Amniotic stem cell (primary cell): Measurements from ENCODE around the gene KCNH8.

Experiments used
- DNase-seq: peaks from one replicate; lab custom pipeline; 2025; lab: John Stamatoyannopoulos, UW

Gene KCNH8

GRCh38 chr3:19488939-19489338 is 340.6 kb downstream of the KCNH8 start:
- no peak for DNase-seq

DNA sequence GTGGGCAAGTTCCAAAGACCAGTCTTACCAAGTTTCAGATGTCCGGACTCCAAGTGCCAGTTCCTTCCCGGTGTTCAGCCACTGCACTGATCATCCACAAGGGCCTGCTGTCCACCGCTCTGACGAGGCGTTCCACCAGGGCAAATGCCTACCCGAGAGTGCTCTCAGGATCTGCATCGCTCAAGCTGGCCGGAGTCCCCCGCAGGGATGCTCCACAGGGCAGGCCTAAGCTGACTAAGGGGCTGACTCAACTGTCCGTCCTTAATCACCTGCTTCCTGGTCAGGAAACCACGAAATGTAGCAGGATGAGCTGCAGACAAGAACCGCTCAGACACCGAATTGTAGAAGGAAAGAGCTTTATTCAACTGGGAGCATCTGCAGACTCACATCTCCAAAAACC is 341.6 kb downstream of the KCNH8 start:
- DNase-seq, result no peak

DNA sequence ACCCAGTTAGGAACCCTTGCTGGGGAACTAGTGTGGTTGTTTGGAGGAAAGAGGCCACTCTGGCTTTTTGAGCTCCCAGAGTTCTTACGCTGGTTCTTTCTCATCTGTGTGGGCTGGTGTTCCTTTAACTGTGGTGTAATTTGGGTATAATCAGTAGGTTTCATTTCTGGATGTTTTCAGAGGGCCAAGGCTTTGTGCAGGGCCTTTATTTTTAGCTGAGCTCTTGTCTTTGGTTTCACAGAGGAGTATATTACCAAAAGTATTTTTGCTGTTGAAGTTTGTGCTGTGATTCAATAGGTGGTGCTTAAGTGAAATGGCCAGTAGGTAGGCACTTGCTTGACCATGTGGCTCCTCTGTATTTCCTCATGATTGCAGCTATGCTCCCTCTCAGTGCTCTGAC is 357.9 kb downstream of the KCNH8 start:
- DNase-seq, result no peak

GRCh38 chr3:19522305-19522704 is 374.0 kb downstream of the KCNH8 start:
- no peak for DNase-seq

- no peak for DNase-seq
Measured at GRCh38 chr3:19526071-19526470, 377.8 kb downstream of the KCNH8 start.

DNA sequence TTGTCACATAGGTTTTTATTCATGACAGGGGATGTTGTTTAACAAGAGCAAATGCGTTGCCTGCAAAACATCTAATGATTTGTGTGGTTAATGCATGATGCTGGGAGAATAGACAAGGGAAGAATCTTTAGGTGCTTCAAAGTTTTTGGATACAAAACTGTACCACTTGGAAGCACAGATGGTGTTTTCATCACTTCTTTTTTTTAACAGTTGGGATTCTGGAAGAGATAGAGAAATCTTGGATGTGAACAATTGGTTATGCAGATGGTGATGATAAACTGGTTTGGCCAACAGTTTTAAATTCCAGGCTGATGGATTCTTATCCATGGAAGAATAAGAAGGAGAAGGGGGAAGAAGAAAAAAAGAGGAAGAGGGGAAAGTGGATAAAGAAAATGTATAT is 379.4 kb downstream of the KCNH8 start:
- no peak for DNase-seq

DNA sequence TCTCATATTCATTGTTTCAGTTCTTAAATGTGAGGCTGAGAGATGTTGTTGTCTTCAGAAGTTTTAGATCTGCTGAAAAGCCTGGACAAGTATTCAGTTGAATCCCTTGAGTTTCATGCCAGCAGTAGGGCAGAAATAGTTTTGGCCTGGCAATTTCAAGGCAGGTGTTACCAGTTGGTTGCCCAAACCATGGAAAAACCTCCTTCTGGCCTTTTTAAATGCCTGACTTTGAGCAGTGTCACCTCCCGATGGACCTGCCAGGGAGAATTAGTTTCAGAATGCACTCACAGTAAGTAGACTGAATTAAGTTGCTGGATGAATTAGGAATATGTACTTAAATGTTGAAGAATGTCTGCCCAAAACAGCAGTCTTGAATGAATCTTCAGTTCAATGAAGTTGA is 383.1 kb downstream of the KCNH8 start:
- no peak for DNase-seq

GRCh38 chr3:19539518-19540392 is 391.4 kb downstream of the KCNH8 start:
- no peak for DNase-seq

DNA sequence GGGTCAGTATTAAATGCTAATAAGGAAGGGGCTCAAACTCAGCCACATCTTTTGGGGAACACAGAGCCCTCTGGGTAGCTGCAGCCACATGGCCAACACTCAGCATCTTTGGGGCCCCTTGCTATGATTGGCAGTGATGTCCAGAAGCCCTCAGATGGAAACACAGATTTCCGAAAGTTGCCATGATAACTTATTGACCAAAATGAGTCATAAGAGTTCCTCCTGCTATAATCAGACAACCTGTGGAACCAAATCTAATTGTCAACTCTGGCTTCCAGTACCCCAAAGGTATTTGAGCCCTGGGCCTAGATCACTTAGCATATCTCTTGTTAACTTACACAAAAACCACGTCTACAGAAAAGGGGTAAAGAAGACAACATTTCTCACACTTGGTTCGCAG is 392.2 kb downstream of the KCNH8 start:
- DNase-seq, result no peak

- DNase-seq, result no peak
Measured at GRCh38 chr3:19541284-19541683, 393.0 kb downstream of the KCNH8 start.

GRCh38 chr3:19543212-19543841 is 395.0 kb downstream of the KCNH8 start:
- no peak for DNase-seq

DNA sequence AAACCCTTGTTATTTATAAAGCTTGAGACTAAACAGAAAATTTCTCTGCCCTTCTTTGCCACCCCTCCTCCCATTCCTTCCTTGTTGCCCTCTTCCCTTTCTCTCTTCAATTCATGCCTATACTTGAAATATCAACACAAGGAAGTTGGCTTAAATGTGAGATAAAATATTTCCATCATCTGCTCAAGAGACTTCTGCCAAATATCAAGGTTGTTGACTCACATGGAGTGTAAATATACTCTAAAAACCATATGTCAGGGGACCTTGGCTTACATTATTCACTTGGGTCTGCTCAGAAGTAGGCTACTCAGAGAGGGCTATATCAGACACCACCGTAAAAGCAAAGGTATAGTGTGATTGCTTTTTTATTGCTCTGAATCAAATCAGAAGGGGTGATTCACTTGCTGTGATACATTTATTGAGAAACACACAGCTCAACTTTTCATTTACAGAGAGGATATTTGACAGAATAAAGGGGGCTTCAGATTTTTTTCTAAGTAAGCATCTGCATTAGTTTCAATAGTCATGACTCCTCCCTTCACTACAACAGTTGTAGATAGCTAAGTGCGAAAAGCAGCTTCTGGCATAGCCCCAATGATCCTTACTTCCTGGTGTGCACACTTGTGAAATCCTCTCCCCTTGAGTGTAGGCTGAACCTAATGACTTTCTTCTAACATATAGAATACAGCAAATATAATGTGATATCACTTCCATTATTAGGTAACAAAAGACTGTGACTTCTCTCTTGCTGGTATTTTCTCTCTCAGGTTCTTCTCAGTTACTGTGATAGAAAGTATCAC is 399.6 kb downstream of the KCNH8 start:
- no peak for DNase-seq

DNA sequence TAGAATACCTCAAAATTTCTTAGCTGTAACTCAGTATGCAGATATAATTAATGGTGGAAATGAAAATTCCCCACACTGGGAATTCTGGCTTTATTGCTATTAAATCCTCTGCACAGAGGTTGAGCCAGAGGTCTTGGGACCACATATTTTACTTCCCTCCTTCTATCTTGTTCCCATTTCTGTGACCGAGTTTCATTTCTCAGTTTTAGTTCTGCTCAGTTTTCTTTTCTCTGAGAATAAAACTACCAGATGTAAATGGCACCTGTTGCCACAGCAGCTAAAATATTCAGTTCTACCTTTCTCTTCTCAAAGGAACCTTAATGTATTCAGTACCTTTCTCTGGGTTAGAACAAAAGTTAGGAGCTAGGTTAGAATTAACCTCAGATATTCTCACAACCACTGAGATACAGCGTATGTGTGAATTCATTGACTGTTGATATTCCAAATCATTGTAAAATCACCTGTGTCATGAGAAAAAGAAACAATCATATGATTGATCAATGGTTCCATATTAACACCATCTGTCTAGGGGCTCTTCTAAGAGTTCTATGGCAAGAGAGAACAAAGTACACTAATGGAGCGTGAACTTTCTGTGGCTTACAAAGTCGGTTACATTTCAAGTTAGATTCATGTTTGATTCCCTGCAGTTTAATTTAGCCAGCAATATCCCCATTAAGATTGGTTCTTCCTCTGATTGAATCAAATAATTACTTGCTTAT is 411.6 kb downstream of the KCNH8 start:
- DNase-seq, result no peak

DNA sequence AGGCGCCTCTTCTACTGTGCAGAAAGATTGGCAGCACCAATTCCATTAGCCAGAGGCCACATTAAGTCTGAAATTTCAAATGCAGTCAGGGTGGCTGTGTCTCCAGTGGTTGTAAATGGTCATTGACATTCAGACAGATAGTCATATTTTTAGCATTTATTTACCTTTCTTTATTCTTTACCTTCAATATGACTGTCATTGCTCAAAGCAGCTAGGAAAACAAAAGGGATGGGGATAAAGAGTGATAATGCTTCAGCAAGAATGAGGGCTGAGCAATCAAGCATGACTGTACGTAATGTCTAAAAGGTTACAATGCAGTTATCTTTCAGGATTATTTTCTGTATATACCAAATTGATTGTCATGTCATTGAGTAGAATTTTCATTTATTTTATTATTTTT is 425.3 kb downstream of the KCNH8 start:
- DNase-seq, result no peak

GRCh38 chr3:19574268-19574667 is 426.0 kb downstream of the KCNH8 start:
- DNase-seq, result no peak

DNA sequence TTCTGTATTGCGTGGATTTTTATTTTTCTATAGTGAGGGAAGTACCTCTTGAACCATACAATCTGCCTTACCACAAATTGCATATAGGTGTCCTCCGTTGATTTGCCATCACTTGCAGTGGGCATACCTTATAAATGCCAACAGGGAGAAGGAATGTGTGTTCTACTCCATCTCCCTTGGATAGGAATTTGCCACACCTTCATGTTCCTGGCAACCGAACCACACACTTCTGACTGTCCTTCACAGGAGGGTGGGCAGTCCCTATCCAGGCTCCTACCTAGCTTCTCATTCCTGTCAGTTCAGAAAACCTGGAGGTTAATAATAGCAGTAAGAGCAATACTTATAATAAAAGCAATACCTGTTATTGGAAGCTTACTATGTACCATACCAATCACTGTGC is 428.0 kb downstream of the KCNH8 start:
- DNase-seq, result no peak
